Liver (tissue), 9 donors: ENCODE results near the gene PAGE2B. TPM values are rescaled to one million over a fixed set of nuclear protein-coding genes. Genes with fewer than 3 reads are reported as not detected.

ENCODE experiments used
- DNase-seq: peaks from one replicate; pipeline ENCODE4 v3.0.0-alpha.2; 2017; ENCODE audit warnings: low spot score
- H3K27ac ChIP-seq, 2 donors: one replicate each; pipeline ENCODE4 v1.7.0; 2013; ENCODE audit warnings: inconsistent platforms in 2 of 2, low read length in 2 of 2, control low read depth in 1 of 2, low read depth in 1 of 2, mild to moderate bottlenecking in 1 of 2
- H3K27me3 ChIP-seq, 4 donors: one replicate each; pipeline versions ENCODE4 v1.6.1 to v1.7.0; 2013; ENCODE audit warnings: low read length in 3 of 4, inconsistent platforms in 1 of 4, mild to moderate bottlenecking in 1 of 4, moderate library complexity in 1 of 4; ENCODE audit not compliant: control insufficient read depth in 4 of 4, insufficient read depth in 4 of 4
- H3K36me3 ChIP-seq, 4 donors: one replicate each; pipeline versions ENCODE4 v1.6.1 to v1.7.0; 2013; ENCODE audit warnings: low read length in 3 of 4, mild to moderate bottlenecking in 3 of 4, low read depth in 1 of 4, moderate library complexity in 1 of 4; ENCODE audit not compliant: control insufficient read depth in 4 of 4, insufficient read depth in 3 of 4
- H3K4me1 ChIP-seq, 4 donors: one replicate each; pipeline versions ENCODE4 v1.6.1 to v1.7.0; 2013; ENCODE audit warnings: low read length in 3 of 4, mild to moderate bottlenecking in 3 of 4, moderate library complexity in 1 of 4; ENCODE audit not compliant: control insufficient read depth in 4 of 4, insufficient read depth in 4 of 4
- H3K4me3 ChIP-seq, 3 donors: one replicate each; pipeline versions ENCODE4 v1.6.1 to v1.7.0; 2013; ENCODE audit warnings: low read length in 3 of 3, control low read depth in 1 of 3, low read depth in 1 of 3, mild to moderate bottlenecking in 1 of 3
- H3K9ac ChIP-seq, 2 donors: one replicate each; pipeline ENCODE4 v1.7.0; 2013; ENCODE audit warnings: low read length in 2 of 2, mild to moderate bottlenecking in 2 of 2, moderate library complexity in 2 of 2, control low read depth in 1 of 2, low read depth in 1 of 2
- H3K9me3 ChIP-seq, 4 donors: one replicate each; pipeline versions ENCODE4 v1.6.1 to v1.7.0; 2013; ENCODE audit warnings: low read length in 3 of 4; ENCODE audit not compliant: control insufficient read depth in 4 of 4
- EGR1 ChIP-seq, 2 donors: IDR thresholded peaks; 2 replicates each; pipeline ENCODE4 v1.6.1; 2016 to 2018; ENCODE audit warnings: antibody characterized with exemption in 2 of 2, low read depth in 2 of 2
- FOXA1 ChIP-seq: IDR thresholded peaks from 2 replicates; pipeline ENCODE4 v1.6.1; 2016; ENCODE audit warnings: antibody characterized with exemption
- FOXA2 ChIP-seq: IDR thresholded peaks from 2 replicates; pipeline ENCODE4 v1.6.1; 2016; ENCODE audit warnings: antibody characterized with exemption
- HNF4A ChIP-seq, 2 donors: conservative IDR thresholded peaks; 2 replicates each; pipeline ENCODE4 v1.6.1; 2016; ENCODE audit warnings: antibody characterized with exemption in 2 of 2, mild to moderate bottlenecking in 2 of 2
- JUND ChIP-seq, 2 donors: IDR thresholded peaks; 2 replicates each; pipeline ENCODE4 v1.6.1; 2016; ENCODE audit warnings: antibody characterized with exemption in 2 of 2
- NR2F2 ChIP-seq: IDR thresholded peaks from 2 replicates; pipeline ENCODE4 v1.6.1; 2016; ENCODE audit warnings: antibody characterized with exemption
- RXRA ChIP-seq, 2 donors: IDR thresholded peaks; 2 replicates each; pipeline ENCODE4 v1.6.1; 2017 to 2018; ENCODE audit warnings: antibody characterized with exemption in 2 of 2, mild to moderate bottlenecking in 1 of 2
- SP1 ChIP-seq: IDR thresholded peaks from 2 replicates; pipeline ENCODE4 v1.6.1; 2018; ENCODE audit warnings: antibody characterized with exemption, mild to moderate bottlenecking
- TAF1 ChIP-seq: conservative IDR thresholded peaks from 2 replicates; pipeline ENCODE4 v1.6.1; 2016; ENCODE audit warnings: antibody characterized with exemption, mild to moderate bottlenecking
- WGBS: extraction: QIAGEN DNeasy Blood & Tissue Kit; methylation state at CpG from one replicate; pipeline ENCODE4 v1.1.7; 2013; 5-methylcytosine and 5-hydroxymethylcytosine counted together
- polyA plus RNA-seq, 2 donors: library from polyadenylated mRNA; stranded (reverse) in 1 of 2; unstranded in 1 of 2; fragments of 200-250 nt in 1 of 2; fragments of >200 nt in 1 of 2; fragmentation: Nextera tagmentation in 1 of 2; extraction: Ambion mirVana in 1 of 2; gene quantifications; one replicate each; pipeline versions ENCODE4 v1.2.1 to v1.2.3, GENCODE V29; 2013 to 2015
- total RNA-seq, 2 donors: library from RNA; depleted of rRNA; stranded (reverse); fragments of >200 nt; gene quantifications; one replicate each; pipeline ENCODE4 v1.2.3, GENCODE V29; 2014
- TF ChIP-seq, protein P1 (sequence below): fragments of 150-350 bp; IDR thresholded peaks from 2 replicates; pipeline ENCODE4 v1.5.1; 2017; ENCODE audit warnings: improper control_type of control experiment, low read depth, low read length; ENCODE audit not compliant: missing input control
- TF ChIP-seq, protein P2 (sequence below): IDR thresholded peaks from 2 replicates; pipeline ENCODE4 v1.6.1; 2016; ENCODE audit warnings: antibody characterized with exemption
- TF ChIP-seq, protein P3 (sequence below): IDR thresholded peaks from 2 replicates; pipeline ENCODE4 v1.6.1; 2016; ENCODE audit warnings: antibody characterized with exemption
- donor health status: healthy.
- donor health status: healthy.
- donor health status: healthy.
- donor health status: healthy.
- donor health status: healthy.

The PAGE2B gene
- total and polyA plus RNA-seq, 4 donors = 0.28 TPM; not detected in 3

DNA sequence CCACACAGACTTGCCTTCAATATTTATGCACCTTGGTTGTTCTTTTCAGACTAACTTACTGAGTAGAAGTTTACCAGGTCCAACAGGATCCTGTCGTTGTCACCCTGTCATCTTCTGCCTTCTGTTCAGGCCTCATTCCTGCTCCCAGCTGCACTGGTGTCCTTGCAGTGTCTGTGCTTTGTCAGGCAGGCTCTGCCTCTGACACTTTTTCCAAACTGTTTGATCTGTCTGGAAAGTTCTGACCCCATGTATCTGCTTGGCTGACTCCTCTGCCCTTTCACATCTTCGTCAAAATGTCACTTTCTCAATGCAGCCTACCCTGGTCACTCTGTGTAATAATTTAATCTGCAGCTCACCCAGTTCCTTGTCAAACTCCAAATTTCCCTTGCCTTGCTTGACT lies 23.9 kb downstream of the PAGE2B start:
- 28% methylated on average over 2 of the region's 2 CpGs for WGBS
- no peak overlapping the region for H3K27ac ChIP-seq
- peaks cover 0 to 4% (median 0%) of the 10 kb centered on the region in 4 donors for H3K9me3 ChIP-seq
- peaks cover 0 to 2% (median 0%) of the 10 kb centered on the region in 4 donors for H3K27me3 ChIP-seq
- TF ChIP-seq RXRA (IDR thresholded peaks at IDR 0.05) (no peak), NR2F2 (peak; percentile 88)
- H3K9ac ChIP-seq = no peak overlapping the region
- H3K4me1 ChIP-seq = no peaks in the 10 kb centered on the region
- no peaks in the 10 kb centered on the region for H3K36me3 ChIP-seq
- H3K4me3 ChIP-seq = no peak overlapping the region
- no peak for DNase-seq

DNA sequence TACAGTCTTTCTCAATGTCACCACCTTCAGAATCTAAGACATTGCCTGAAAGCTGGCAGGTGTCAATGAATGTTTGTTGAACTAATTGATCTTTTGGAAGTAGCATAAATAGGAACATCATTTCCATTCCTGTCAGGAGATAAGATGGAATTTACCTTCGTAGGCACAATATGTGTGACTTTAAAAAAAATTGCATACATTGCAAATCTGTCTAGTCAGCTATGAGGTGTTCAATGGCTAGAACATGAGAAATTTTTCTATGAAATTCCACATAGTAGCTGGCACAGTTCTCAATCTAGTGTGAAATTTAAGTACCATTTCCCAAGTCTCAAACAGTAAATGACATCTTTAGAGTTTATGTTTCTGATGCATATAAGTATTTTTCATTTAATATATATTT lies 24.3 kb downstream of the PAGE2B start:
- H3K36me3 ChIP-seq = no peaks in the 10 kb centered on the region
- no peaks in the 10 kb centered on the region for H3K4me1 ChIP-seq
- H3K27me3 ChIP-seq = peaks cover 0 to 2% (median 0%) of the 10 kb centered on the region in 4 donors
- TF ChIP-seq, protein P1, sequence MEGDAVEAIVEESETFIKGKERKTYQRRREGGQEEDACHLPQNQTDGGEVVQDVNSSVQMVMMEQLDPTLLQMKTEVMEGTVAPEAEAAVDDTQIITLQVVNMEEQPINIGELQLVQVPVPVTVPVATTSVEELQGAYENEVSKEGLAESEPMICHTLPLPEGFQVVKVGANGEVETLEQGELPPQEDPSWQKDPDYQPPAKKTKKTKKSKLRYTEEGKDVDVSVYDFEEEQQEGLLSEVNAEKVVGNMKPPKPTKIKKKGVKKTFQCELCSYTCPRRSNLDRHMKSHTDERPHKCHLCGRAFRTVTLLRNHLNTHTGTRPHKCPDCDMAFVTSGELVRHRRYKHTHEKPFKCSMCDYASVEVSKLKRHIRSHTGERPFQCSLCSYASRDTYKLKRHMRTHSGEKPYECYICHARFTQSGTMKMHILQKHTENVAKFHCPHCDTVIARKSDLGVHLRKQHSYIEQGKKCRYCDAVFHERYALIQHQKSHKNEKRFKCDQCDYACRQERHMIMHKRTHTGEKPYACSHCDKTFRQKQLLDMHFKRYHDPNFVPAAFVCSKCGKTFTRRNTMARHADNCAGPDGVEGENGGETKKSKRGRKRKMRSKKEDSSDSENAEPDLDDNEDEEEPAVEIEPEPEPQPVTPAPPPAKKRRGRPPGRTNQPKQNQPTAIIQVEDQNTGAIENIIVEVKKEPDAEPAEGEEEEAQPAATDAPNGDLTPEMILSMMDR = no peak
- TF ChIP-seq SP1 (no peak), EGR1 (IDR thresholded peaks at IDR 0.05; ENCODE audit: low read depth in 2 of 2) (no peak), RXRA (IDR thresholded peaks at IDR 0.05) (no peak), HNF4A (conservative IDR thresholded peaks at IDR 0.05) (no peak), JUND (IDR thresholded peaks at IDR 0.05) (no peak), FOXA1 (no peak)
- TF ChIP-seq, protein P2, sequence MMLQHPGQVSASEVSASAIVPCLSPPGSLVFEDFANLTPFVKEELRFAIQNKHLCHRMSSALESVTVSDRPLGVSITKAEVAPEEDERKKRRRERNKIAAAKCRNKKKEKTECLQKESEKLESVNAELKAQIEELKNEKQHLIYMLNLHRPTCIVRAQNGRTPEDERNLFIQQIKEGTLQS = no peak
- TF ChIP-seq, protein P3, sequence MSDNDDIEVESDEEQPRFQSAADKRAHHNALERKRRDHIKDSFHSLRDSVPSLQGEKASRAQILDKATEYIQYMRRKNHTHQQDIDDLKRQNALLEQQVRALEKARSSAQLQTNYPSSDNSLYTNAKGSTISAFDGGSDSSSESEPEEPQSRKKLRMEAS = no peak
- no peak overlapping the region for H3K27ac ChIP-seq
- DNase-seq = no peak
- no peak overlapping the region for H3K9ac ChIP-seq
- H3K4me3 ChIP-seq = no peak overlapping the region
- peaks cover 0 to 4% (median 0%) of the 10 kb centered on the region in 4 donors for H3K9me3 ChIP-seq
- WGBS = 55% methylated on average over 1 of the region's 1 CpG

DNA sequence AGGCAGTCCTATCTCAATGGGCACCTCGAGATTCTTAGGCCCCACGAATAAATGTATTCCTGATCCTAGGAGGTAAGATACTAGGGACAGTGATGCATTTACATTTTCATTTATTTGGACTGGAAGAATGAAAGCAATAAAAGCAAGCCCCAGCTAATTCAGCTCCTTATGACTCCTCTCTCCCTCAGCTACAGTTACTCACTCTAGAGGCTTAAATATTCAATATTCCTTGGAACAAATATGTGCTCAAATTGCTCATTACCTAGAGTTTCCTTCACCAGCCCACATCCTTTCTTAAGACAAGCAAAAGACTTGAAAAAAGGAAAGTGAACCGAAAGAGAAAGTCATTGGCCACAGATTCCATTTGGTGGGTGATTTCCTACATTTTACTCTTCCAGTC lies 27.9 kb downstream of the PAGE2B start:
- Histone ChIP-seq H3K27me3 (peaks cover 0 to 2% (median 0%) of the 10 kb centered on the region in 4 donors), H3K36me3 (no peaks in the 10 kb centered on the region), H3K9ac (no peak overlapping the region), H3K27ac (no peak overlapping the region), H3K4me3 (no peak overlapping the region), H3K9me3 (peaks cover 0 to 4% (median 0%) of the 10 kb centered on the region in 4 donors), H3K4me1 (no peaks in the 10 kb centered on the region)
- TF ChIP-seq, protein P3 = no peak
- no peak for TF ChIP-seq FOXA2
- TF ChIP-seq HNF4A (conservative IDR thresholded peaks at IDR 0.05) = no peak
- TF ChIP-seq JUND (IDR thresholded peaks at IDR 0.05) = no peak
- no peak for TF ChIP-seq NR2F2
- TF ChIP-seq TAF1 = no peak
- TF ChIP-seq FOXA1 = no peak
- no peak for DNase-seq
- WGBS = 81% methylated on average over 3 of the region's 3 CpGs
